ENCODE results near the gene NPAS3. TPM values are rescaled to one million over a fixed set of nuclear protein-coding genes. Genes with fewer than 3 reads are reported as not detected.

NPAS3 gene
- total and polyA plus RNA-seq, 7 donors = 0.04 to 1.5 (median 0.39) TPM

DNA sequence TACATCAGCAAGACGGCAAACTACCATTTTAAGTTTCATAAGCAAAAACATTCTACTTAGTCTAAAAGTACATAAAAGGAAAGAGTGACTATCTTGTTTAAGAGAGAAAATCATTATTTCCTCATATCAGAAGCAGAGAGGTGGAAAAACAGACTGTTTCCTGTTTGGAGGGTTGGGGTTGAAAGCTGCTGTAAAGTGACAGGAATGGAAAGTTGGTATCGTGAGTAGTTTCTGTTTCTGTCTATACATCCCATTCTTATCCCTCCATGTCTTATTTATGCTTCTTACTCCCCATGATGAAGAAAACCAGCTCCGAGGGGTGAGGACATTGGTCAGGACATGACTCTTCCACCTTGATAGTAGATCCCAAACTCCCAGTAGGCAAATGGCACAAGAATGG is 795.7 kb downstream of the NPAS3 start:
- DNase-seq = no peak
- Histone ChIP-seq H3K27ac (no peak overlapping the region), H3K36me3 (ENCODE audit: insufficient read depth in 1 of 2, low read depth in 1 of 2) (no peaks in the 10 kb centered on the region), H3K4me1 (no peaks in the 10 kb centered on the region), H3K9me3 (no peaks in the 10 kb centered on the region), H3K4me3 (no peak overlapping the region), H3K27me3 (ENCODE audit: insufficient read depth in 3 of 3, low read length in 2 of 3) (no peaks in the 10 kb centered on the region)
- TF ChIP-seq, protein P1, sequence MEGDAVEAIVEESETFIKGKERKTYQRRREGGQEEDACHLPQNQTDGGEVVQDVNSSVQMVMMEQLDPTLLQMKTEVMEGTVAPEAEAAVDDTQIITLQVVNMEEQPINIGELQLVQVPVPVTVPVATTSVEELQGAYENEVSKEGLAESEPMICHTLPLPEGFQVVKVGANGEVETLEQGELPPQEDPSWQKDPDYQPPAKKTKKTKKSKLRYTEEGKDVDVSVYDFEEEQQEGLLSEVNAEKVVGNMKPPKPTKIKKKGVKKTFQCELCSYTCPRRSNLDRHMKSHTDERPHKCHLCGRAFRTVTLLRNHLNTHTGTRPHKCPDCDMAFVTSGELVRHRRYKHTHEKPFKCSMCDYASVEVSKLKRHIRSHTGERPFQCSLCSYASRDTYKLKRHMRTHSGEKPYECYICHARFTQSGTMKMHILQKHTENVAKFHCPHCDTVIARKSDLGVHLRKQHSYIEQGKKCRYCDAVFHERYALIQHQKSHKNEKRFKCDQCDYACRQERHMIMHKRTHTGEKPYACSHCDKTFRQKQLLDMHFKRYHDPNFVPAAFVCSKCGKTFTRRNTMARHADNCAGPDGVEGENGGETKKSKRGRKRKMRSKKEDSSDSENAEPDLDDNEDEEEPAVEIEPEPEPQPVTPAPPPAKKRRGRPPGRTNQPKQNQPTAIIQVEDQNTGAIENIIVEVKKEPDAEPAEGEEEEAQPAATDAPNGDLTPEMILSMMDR (IDR thresholded peaks at IDR 0.05) = no peak
- WGBS, 3 donors = 78 to 84% (median 82%) methylated on average over 3 of the region's 3 CpGs
- ATAC-seq = no peak
- intact Hi-C loops (cut with DNase I) = no loop called here

DNA sequence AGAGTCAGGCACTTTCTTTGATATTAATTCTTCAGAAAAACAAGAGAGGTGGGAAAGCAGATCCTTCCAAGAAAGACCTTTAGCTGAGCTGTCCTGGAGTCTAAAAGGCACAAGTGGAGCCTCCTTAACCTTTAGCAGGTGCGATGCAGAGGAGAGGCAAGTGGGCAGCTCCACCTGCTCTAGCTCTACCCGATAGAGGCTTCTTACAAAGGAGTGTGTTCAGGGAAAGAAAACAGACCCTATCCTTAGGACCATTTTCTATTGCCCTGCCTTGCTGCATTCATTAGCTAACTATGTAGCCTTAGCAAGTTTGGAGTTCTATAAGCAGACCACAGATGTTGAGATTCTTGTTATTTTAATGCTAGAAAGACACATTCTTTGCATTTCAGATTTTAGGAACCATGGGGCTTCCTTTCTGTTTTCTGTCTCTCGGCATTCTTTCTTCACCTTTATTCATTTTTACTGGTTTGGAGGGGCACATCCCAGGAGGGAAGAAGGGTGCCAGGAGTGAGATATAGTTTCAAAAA is 797.7 kb downstream of the NPAS3 start:
- Histone ChIP-seq H3K4me1 (no peaks in the 10 kb centered on the region), H3K27me3 (ENCODE audit: insufficient read depth in 3 of 3, low read length in 2 of 3) (no peaks in the 10 kb centered on the region), H3K36me3 (ENCODE audit: insufficient read depth in 1 of 2, low read depth in 1 of 2) (no peaks in the 10 kb centered on the region), H3K4me3 (no peak overlapping the region), H3K9me3 (no peaks in the 10 kb centered on the region), H3K27ac (no peak overlapping the region)
- TF ChIP-seq, protein P1 (IDR thresholded peaks at IDR 0.05) = no peak
- intact Hi-C loops (cut with DNase I) = no loop called here
- WGBS, 3 donors = 88 to 93% (median 90%) methylated on average over 3 of the region's 3 CpGs
- ATAC-seq (no peak), DNase-seq (no peak)

- Histone ChIP-seq H3K27ac (no peak overlapping the region), H3K9me3 (no peaks in the 10 kb centered on the region), H3K4me1 (no peaks in the 10 kb centered on the region), H3K36me3 (ENCODE audit: insufficient read depth in 1 of 2, low read depth in 1 of 2) (no peaks in the 10 kb centered on the region), H3K27me3 (ENCODE audit: insufficient read depth in 3 of 3, low read length in 2 of 3) (no peaks in the 10 kb centered on the region), H3K4me3 (no peak overlapping the region)
- DNase-seq = no peak
- TF ChIP-seq, protein P1 (IDR thresholded peaks at IDR 0.05) = no peak
- ATAC-seq = no peak
- 85 to 96% (median 95%) methylated on average over 3 of the region's 3 CpGs for WGBS, 3 donors
- intact Hi-C loops (cut with DNase I) = no loop called here
These were observed 798.3 kb downstream of the NPAS3 start for GRCh38 chr14:33736979-33737378.

DNA sequence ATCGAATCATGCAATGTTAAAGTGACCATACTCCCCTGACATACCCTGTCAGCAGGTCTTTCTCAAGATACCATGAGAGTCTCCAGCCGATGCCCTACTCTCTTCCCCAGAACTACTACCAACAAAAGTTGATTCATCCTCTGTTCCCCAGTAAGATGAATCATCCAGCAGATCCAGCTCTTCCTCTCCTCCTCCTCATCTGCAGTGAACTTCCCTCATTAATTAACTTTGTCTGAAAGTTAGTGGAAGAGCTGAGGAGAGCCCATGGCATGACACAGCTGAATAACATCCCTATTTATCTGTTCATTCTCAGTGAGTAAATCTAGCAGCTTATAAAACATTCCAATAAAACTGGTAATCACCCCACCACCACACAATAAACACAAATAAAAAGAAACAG is 798.8 kb downstream of the NPAS3 start:
- 88 to 93% (median 92%) methylated on average over 2 of the region's 2 CpGs for WGBS, 3 donors
- Histone ChIP-seq H3K27me3 (ENCODE audit: insufficient read depth in 3 of 3, low read length in 2 of 3) (no peaks in the 10 kb centered on the region), H3K27ac (no peak overlapping the region), H3K36me3 (ENCODE audit: insufficient read depth in 1 of 2, low read depth in 1 of 2) (no peaks in the 10 kb centered on the region), H3K4me3 (no peak overlapping the region), H3K4me1 (no peaks in the 10 kb centered on the region), H3K9me3 (no peaks in the 10 kb centered on the region)
- DNase-seq (no peak), ATAC-seq (no peak)
- intact Hi-C loops (cut with DNase I) = no loop called here
- TF ChIP-seq, protein P1 (IDR thresholded peaks at IDR 0.05) = no peak

GRCh38 chr14:33738029-33738428 is 799.4 kb downstream of the NPAS3 start:
- Histone ChIP-seq H3K4me1 (no peaks in the 10 kb centered on the region), H3K36me3 (ENCODE audit: insufficient read depth in 1 of 2, low read depth in 1 of 2) (no peaks in the 10 kb centered on the region), H3K27me3 (ENCODE audit: insufficient read depth in 3 of 3, low read length in 2 of 3) (no peaks in the 10 kb centered on the region), H3K27ac (no peak overlapping the region), H3K4me3 (no peak overlapping the region), H3K9me3 (no peaks in the 10 kb centered on the region)
- no peak for DNase-seq
- ATAC-seq = no peak
- 75 to 83% (median 82%) methylated on average over 4 of the region's 4 CpGs for WGBS, 3 donors
- TF ChIP-seq, protein P1 (IDR thresholded peaks at IDR 0.05) = no peak
- intact Hi-C loops (cut with DNase I) = no loop called here

Data from psoas muscle (tissue), 8 donors.